Ammon's horn (tissue), 1 donor: ENCODE results near the gene PIK3R2.
"Not testable (repeated sequence)": the region's sequence is repeated elsewhere in the genome, so short reads cannot be mapped to it uniquely, and the experiment has no call there.

Source experiments
- DNase-seq: peaks from one replicate; pipeline ENCODE4 v3.0.0-alpha.2; 2016; ENCODE audit warnings: low spot score

PIK3R2 gene

DNA sequence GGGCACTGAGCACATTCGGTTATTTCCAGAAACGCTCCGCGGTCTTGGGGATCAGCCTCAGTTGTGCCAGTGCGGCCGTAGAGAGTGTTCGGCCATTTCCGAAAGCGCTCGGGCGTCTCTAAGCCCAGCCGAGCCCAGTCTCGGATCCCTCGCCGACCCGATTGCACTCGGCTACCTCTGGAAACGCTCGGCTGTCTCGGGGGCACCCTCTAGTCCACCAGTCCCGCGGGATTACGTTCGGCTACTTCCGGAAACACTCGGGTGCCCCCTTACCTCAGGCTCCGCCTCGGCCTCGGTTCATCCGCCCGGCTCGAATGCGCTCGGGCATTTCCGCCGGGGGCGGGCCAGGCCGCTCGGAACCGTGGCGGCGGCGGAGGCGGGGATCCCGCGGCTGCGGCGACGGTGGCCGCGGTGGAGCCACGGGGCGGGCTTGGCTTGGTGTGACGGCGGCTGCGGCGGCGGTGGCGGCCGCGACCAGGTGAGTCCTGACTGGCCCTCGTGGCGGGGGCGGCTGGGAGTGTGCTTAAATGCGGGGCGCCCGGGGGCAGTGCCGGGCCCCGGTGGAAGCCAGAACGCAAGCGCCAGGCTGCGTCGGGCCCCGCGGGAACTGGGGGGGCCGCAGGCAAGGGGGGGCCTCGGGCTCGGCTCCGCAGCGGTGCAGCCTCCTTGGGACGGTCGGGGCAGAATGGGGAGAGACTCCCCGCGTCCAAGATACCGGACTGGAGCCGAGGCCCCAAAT is at the start of gene PIK3R2:
Gene PIK3R2, plus strand, starts transcription at position 347 of the 739 bp plus-strand sequence. CDS start 2,717 bp downstream, outside the sequence.
- DNase-seq = peak; percentile 98

DNA sequence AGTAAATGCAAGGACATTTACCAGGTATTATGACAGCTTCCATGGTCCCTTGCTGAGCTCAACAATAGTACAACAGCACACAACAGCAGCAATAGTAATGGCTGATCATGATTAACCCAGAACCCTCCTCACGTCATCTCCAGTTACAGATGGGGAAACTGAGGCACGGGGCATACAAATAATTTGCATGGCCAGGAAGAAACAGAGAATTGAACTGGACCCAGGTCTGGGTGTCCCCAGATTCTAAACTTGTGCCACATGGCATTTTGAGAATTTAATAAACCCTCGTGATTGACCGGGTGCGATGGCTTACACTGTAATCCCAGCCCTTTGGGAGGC is 48.2 kb upstream of the PIK3R2 start:
- DNase-seq = no peak

DNA sequence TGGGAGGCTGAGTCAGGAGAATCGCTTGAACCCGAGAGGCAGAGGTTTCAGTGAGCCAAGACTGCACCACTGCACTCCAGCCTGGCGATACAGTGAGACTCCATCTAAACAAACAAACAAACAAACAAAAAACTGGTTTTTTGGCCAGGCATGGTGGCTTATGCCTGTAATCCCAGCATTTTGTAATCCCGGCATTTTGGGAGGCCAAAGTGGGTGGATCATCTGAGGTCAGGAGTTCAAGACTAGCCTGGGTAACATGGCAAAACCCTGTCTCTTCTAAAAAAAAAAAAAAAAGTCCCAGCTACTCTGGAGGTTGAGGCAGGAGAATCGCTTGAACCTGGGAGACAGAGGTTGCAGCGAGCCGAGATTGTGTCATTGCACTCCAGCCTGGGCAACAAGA is 47.7 kb upstream of the PIK3R2 start:
- DNase-seq = not testable (repeated sequence)

DNA sequence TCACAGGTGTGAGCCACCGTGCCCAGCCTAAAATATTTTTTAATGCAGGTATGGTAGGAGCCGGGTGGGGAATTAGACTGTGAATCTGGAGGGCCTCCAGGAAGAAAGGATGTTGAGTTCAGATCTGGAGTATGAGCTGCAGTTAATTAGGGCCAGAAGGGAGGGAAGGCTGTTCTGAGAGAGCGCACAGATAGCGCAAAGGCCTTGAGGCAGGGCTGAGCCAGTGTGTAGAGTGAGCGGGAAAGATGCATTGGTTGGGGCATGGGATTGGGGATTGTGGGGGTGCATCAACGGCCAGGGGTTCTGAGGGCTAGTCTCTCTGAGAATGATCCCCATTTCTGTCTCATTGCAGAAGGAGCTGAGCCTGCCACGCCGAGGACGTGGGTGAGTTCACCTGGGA is 45.7 kb upstream of the PIK3R2 start:
- DNase-seq = no peak

DNA sequence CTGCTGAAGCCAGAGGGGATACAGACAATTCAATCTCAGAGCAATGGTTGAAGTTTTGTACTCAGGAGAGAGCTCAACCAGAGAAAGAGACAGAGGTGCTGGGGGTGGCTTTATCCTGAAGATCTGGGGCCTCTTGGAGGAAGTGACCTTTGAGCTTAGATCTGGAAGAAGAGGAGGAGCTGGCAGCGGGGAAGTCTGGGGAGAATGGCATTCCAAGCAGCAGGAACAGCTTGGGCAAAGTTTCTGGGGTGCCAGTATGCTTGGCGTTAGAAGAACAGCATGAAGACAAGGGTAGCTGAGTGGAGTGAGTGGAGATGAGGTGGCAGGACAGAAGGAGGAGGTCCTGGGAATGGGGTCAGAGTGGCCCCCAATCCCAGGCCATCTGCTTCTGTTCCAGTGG is 44.1 kb upstream of the PIK3R2 start:
- DNase-seq = no peak

DNA sequence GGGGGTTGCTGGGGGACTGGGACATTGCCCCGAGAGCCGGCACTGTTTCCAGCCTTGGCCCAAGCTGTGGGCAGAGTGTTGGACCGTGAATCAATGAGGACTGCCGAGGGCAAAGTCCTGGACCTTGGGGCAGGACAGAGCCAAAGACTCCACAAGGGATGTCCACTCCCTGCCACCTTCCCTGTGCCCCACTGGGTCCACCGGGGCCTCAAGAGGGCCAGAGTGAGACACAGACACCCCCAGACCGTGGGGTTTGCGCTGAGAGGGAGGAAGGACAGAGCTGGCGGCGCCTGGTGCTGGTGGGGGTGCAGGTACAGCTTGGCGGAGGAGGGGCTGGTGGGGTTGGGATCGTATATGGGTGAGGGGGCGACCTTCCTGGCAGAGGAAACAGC is 43.6 kb upstream of the PIK3R2 start:
- DNase-seq = no peak

DNA sequence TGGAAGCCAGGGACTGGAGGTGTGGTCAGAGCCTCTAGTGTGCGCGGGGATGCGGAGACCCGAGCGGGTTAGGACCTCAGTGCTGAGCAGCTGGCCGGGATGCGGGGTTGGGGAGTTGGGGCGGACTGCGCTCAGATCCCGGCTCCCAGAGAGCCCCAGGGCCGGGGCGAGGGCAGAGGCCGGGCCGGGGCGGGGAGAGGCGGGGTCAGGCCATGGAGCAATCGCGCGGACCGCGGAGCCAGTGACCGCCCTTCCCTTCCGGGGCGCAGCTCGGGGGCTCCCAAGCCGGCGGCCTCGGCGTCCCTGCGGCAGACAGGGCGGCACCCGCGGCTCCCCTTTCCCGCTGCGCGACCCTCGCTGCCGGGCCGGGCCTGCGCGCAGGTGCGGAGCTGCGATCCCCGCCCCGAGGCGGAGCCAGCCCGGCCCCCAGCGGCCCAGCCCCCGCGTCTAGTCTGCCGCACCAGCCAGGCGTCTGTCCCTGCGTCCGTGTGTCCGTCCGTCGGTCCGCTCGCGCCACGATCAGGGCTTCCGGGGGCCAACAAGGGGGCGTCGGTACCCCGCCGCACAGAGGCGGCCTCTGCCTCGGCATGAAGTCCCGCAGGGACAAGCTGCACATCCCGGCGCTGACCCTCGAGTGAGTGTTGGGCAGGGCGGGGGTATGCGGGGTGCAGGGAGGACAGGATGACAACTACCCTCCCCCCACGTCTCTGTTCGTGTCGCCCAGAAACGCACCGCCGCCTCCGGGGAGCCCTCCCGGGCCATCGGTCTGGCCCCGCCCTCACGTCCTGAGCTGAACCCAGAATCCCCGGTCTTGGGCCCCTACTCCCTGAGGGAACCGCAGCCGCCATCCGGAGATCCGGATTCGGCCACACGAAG is 43.0 kb upstream of the PIK3R2 start:
- no peak for DNase-seq

DNA sequence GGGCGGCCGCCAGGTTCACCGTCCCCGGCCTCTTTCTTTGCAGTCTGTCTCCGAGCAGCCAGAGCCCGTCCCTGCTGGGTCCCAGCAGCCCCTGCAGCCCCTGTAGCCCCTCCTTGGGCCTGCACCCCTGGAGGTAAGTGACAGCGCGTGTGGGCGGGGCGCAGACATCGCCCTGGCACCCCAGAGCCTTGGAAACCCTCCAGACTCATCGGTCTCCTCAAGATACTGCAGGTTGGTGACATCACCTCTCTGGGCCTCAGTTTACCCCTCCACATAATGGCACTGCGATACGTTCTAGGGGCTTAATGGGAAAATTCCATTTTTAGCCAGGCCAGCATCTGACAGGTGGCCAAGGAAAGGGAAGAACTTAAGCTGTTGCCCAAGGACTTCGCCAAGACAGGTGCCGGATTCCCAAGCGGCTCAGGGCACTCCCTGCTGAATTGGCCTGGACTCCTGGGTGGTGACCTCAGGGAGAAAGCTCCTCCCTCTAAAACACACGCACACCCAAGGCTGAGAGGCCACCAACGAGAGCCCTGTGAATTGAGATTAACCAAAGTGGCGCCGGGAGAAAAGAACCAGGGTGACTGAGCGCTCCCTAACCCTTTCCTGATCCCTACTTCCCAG is 42.2 kb upstream of the PIK3R2 start:
- no peak for DNase-seq

DNA sequence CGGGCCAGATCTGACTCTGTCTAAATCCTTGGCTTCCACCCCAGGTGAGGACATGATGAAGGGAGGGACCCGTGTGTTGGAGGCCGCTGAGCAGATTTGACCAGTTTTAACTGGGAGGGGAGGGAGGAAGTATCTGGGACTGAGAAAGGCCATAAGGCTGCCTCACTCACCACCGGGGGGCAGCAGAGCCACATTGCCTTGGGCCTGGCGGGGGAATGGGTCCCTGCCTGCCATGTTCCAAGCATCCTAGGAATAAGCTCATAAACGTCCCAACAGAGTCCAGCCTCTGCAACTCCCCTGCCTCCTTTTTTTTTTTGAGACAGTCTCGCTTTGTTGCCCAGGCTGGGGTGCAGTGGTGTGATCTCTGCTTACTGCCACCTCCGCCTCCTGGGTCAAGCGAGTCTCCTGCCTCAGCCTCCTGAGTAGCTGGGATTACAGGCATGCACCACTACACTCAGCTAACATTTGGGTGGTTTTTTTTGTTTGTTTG is 39.9 kb upstream of the PIK3R2 start:
- DNase-seq = peak; percentile 95

DNA sequence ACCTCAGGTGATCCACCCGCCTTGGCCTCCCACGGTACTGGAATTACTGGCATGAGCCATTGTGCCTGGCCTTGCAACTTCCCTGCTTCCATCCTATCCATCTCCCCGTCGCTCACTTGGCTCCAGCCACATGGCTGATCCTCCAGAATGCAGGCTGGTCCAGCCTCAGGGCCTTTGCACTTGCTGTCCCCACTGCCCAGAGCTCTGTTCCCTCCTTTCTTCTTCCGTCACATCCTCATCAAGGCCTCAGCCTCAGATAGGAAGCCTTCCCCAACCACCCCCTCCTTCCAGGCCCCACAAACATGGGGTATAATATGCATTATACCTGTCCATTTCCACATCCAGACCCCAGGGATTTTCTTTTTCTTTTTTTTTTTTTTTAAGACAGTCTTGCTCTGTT is 39.1 kb upstream of the PIK3R2 start:
- no peak for DNase-seq

DNA sequence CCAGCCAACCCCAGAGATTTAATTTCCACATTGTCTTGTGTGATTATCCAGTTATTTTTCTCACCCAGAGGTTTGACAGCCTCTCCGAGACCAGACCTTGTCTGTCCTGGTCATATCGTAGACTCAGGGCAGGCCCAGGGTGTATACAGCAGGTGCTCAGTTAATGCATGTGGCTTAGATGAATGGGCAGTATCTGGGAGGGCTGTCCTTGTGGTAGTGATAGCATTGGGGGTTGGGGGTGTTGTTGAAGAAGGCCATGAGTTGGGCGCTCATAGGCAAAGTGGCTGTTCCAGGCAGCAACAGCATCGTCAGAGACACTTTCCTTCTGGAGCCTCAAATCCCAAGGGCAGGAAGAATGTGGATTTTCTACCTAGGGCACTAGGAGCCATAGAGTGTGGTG is 38.5 kb upstream of the PIK3R2 start:
- DNase-seq = no peak

DNA sequence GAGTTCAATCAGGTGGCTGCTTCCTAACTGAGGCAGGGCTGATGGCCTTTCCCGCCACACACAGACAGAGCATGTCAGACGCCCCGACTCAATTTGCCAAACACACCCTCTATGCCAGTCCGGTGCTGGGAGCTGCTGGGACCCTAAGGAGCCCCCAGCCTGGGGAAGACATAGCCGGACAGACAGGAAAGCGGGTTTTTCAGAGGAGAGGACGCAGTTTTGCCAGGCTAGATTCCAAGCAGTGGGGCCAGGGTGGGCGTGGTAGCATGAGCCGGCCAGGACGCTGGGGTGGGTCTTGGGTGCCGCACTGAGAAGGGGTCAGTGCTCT is 35.6 kb upstream of the PIK3R2 start:
- DNase-seq = no peak

DNA sequence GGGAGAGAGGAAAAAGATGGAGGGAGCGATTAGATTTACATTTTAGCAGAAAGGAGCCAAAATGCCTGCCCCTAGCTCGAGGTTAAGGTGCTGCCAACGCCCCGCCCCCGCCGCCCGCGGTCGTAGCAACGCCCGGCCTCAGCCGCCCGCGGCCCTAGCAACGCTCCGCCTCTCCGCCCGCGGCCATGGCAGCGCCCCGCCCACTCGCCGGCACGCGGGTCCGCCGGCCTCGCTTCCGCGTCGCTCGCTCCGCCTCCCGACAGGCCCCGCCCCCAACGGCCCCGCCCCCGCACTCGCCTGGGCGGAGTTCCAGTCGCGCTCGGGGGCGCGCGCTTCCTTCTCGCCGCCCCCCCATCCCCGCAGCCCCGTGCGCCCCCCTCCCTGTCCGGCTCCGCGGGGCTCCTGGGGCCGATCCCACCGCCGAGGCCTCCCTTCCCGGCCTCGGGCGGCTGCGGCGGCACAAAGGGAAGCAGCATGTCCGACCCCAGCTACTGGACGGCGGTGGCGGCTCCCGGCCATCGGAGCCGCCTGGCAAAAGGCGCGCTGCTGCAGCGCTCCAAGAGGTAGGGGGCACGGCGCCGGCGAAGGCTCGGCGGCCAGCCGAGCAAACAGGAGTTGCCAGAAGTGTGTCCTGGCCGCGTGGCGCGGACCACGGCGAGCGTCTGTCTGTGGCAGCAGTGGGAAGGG is 35.1 kb upstream of the PIK3R2 start:
- peak; percentile 95 for DNase-seq

DNA sequence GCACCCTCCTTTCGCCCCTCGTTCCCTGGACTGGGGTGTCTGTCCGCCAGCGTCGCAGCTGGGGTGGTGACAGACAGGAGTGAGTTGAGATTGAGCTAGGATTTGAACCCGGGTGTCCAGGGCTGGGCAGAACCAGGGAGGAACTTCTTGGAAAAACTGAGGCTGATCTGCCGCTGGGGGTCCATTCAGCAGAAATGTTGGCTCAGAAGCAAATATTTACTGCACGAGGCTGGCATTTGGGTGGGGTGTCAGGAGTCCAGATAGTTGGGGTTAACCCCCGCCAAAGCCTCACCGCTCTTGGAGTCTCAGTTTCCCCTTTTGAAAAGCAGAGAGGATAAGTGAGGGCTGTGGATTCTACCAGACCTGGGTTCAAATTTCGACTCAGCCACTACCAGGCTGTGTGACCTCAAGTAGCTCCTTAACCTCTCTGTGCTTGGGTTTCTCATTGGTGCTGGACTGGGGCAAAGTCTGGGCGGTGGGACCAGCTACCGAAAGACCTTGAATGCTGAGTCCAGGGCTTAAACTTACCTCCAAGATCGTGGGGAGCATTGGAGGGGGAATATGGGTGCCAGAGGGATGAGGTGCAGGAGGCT is 34.4 kb upstream of the PIK3R2 start:
- DNase-seq = no peak

DNA sequence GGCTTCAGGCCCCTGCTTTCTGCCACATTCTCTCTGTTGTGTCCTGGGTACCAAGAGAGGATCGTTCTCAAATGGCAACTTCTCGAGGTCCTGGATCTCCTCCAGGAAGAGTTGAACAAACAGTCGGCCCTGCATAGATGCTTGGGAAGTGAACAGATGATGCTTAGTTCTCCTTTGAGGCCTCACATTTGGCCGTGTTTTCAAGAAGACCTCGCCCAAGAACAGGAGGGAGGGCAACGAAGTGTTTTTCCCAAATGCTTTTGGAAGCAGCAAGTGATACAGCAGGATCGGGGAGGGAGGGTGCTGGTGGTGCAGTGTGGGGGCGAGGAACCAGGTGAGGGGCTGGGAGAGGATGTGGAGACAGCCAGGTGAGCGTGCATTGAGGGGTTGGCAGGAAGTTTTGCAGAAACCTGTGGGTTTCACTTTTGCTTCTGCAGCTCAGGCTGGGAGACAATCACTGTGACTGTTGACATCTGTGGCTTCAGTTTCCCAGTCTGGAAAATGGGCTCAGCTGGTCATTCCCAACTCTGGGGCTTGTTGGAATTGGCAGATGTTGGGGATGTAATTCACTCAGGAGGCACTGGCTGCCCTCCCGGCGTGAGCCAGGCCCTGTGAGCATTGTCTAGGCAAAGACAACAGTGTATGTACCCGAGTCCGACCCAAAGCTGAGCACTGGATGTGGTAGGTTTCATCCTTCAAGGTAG is 33.8 kb upstream of the PIK3R2 start:
- DNase-seq = peak; percentile 65

DNA sequence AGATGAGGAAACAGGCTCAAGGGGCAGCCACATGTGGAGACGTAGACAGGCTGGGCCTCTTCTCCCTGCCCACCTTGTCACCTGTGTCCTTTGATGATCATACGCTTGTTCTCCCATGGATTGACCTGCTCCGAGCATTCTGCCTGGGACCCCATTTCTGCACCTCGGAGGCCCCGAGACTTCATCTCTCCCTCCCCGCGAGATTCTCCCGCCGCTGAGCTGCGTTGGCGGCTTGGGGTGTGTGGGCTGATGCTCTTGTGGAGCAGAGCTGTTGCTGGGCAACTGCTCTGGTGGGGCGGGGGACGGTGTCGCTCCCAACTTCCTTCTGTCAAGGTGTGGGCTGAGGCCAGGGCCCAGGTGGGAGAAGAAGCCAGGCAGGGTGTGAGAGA is 33.3 kb upstream of the PIK3R2 start:
- DNase-seq = peak; percentile 73

DNA sequence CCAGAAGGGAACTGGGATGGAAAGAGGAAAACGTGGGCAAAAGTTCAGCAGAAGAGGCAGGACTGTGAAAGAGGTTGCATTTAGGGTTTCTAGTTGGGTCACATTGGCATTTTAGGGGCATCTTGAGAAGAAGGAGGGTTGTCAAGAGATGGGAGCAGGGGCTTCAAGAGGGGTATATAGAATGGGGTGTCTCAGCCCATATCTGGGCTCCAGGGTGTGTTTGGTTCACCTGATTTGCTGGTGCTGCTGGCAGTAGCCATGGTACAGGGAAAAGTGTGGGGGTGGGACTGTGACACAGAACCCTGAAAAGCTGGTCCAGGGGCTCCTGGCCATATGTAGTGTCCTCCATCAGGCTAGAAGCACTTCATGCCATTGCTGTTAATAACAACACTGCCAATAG is 32.8 kb upstream of the PIK3R2 start:
- DNase-seq = no peak

DNA sequence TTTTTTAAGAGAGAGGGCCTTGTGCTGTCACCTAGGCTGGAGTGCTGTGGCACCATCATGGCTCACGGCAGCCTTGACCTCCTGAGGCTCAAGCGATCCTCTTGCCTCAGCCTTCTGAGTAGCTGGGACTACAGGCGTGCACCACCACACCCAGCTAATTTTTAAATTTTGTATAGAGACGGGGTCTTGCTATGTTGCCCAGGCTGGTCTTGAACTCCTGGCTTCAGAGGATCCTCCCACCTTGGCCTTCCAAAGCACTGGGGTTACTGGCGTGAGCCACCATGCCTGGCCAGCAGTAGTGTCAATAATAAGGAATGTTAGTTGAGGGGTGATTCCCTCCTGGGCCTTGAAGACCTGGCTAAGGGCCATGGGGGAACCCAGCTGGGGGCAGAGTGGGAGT is 31.8 kb upstream of the PIK3R2 start:
- no peak for DNase-seq

DNA sequence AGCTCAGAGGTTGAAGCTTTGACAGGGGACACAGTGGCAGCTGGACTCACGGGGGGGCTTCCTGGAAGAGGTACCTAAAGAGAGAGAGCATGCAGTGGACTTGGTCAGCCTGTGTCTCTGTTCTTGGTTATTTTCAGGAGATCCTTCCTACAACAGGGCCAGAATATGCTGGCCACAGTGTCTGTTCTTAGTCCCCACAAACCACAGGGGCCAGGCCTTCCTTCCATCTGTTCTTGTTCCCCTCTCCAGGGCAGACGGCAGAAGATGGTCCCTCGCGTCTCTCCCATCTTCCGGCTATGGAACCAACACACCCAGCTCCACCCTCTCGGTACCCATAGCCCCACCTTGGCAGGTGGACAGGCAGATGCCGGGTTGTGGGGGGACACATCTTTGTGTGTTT is 30.5 kb upstream of the PIK3R2 start:
- peak; percentile 65 for DNase-seq

DNA sequence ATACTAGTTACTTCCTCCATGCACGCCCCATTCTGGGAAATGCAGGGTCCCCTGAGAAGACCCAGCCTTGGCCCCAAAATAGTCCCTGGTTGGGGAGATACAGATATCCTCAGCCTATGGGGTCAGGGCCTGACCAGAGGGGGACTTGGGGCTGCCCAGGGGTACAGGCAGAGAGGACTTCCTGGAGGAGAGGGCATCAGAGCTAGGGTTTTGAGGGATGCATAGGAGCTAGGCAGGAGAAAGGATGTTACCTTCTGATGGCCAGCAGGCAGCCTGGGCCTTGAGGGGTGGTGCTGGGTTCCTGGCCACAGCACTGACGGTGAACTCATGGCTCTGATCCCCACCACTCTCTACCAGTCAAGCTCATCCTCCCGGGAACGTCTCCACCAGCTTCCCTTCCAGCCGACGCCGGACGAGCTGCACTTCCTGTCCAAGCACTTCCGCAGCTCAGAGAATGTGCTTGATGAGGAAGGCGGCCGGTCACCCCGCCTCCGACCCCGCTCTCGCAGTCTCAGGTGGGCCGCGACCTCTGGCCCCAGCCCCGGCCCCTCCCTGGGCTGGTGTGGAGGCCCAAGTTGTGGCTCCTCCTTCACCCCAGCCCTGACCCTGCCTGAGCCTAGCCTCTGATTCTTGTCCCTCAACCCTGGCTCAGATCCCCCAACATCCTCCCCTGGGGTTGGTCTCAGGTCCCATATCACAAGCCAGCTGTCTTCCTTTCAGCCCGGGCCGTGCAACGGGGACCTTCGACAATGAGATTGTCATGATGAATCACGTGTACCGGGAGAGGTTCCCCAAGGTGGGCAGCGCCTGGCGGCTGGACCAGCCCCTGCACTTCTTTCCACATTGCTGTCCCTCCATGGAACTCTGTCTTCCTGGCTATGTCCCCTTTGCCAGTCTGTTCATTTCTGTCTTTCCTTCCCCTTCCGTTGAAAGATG is 29.8 kb upstream of the PIK3R2 start:
- peak; percentile 33 for DNase-seq
